GM10266 (cell line): ENCODE measurements around the gene SLC2A8.

Experiments used
- DNase-seq: peaks from one replicate; pipeline ENCODE4 v3.0.0; 2012; ENCODE audit errors: extremely low spot score
- TF ChIP-seq, protein P1 (sequence below): IDR thresholded peaks from 2 replicates; pipeline ENCODE4 v1.5.1; 2012; ENCODE audit warnings: mild to moderate bottlenecking, low read depth; ENCODE audit not compliant: control insufficient read depth, insufficient read depth; ENCODE audit errors: missing control alignments

SLC2A8 gene

DNA sequence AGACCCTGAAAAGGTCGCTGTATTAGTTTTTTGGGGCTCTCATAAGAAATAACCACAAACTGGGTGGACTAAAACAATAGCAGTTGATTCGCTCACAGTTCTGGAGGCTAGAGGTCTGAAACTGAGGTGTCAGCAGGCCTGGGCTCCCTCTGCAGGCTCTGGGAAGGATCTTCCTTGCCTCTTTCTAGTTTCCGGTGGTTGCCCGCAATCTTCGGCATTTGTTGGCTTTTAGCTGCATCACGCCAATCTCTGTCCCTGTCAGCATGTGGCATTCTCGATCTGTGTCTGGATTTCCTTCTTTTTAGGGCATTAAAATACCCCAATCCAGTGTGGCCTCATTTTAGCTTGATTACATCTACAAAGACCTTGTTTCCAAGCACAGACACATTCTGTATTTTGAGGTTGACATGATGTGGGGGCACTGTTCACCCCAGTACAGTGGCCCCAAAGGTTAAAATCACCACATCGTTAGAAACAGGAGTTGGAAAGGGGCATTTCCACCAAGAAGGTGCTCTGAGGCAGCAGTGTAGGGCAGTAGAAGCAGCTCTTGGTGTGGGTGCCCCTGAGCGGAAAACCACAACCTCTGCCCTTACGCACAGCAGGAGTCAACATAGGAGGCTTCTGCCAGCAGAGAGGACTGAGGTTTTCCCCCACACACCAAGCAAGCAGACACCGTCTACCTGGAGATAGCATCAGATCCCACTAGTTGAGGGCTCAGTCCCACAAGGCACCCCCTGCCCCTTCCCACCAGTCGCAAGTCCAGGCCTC lies 40.7 kb downstream of the SLC2A8 start:
- TF ChIP-seq, protein P1, sequence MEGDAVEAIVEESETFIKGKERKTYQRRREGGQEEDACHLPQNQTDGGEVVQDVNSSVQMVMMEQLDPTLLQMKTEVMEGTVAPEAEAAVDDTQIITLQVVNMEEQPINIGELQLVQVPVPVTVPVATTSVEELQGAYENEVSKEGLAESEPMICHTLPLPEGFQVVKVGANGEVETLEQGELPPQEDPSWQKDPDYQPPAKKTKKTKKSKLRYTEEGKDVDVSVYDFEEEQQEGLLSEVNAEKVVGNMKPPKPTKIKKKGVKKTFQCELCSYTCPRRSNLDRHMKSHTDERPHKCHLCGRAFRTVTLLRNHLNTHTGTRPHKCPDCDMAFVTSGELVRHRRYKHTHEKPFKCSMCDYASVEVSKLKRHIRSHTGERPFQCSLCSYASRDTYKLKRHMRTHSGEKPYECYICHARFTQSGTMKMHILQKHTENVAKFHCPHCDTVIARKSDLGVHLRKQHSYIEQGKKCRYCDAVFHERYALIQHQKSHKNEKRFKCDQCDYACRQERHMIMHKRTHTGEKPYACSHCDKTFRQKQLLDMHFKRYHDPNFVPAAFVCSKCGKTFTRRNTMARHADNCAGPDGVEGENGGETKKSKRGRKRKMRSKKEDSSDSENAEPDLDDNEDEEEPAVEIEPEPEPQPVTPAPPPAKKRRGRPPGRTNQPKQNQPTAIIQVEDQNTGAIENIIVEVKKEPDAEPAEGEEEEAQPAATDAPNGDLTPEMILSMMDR, result no peak
- no peak for DNase-seq

DNA sequence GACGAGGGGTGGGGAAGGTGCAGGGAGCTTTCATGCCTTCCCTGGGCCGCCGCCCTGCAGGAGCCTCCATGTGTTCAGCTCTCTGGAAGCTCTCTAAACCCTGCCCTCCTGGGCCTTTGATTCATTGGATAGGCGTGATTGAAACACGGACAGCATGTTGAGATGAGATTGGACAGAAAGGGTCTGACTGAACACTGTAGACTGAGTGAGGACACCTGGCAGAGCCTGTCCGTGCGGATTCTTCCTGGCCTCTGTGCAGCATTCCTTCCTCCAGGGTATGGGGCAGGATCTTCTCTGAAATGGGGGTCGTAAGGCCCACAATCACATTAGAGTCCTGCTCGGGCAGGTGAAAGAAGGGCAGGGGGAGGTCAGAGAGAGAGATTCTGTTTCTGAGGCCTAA lies 41.4 kb downstream of the SLC2A8 start:
- no peak for DNase-seq
- TF ChIP-seq, protein P1, result no peak

DNA sequence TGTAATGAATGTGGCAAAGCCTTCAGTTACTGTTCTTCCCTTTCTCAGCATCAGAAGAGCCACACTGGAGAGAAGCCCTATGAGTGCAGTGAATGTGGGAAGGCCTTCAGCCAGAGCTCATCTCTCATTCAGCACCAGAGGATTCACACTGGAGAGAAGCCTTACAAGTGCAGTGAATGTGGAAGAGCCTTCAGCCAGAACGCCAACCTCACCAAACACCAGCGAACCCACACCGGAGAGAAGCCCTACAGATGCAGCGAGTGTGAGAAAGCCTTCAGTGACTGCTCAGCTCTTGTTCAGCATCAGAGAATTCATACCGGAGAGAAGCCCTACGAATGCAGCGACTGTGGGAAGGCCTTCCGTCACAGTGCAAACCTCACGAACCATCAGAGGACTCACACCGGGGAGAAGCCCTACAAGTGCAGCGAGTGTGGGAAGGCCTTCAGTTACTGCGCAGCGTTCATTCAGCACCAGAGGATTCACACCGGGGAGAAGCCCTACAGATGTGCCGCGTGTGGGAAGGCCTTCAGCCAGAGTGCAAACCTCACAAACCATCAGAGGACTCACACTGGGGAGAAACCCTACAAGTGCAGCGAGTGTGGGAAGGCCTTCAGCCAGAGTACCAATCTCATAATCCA lies 47.4 kb downstream of the SLC2A8 start:
- TF ChIP-seq, protein P1, result no peak

DNA sequence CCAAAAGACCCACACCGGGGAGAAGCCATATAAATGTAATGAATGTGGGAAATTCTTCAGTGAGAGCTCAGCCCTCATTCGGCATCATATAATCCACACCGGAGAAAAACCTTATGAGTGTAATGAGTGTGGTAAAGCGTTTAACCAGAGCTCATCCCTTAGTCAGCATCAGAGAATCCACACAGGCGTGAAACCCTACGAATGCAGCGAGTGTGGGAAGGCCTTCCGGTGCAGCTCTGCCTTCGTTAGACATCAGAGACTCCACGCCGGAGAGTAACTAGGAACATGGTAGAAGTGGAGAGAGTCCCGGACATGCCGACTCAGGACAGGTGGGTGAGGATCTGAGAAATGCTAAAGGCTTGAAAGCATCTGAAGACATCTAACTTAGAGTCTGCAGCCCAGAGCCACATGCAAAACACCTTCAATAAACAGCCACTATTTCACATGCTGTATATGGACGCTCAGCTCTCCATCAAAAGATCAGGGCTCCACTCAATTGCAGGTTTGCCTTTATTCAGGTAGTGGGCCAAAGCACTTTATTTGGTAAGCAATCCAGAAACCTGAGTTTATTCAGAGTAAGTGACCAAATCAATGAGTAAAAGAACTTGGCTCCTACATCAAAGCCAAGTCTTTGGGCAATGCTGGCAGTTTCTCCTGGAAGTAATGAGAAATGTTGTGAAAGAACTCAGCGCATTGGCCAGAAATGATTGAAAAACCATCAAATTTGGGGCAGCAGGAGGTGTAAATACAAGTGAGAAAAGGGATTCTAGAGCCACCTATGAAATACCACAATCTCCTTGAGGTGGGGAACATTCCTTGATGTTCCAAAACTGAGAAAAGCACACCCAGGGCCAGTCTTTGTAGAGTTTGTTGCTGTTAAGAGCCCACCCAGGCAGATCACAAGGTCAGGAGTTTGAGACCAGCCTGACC lies 48.2 kb downstream of the SLC2A8 start:
- no peak for DNase-seq
- TF ChIP-seq, protein P1, result no peak

More for the DNA sequence above, 47.4 kb downstream of the SLC2A8 start:
- no peak for DNase-seq

DNA sequence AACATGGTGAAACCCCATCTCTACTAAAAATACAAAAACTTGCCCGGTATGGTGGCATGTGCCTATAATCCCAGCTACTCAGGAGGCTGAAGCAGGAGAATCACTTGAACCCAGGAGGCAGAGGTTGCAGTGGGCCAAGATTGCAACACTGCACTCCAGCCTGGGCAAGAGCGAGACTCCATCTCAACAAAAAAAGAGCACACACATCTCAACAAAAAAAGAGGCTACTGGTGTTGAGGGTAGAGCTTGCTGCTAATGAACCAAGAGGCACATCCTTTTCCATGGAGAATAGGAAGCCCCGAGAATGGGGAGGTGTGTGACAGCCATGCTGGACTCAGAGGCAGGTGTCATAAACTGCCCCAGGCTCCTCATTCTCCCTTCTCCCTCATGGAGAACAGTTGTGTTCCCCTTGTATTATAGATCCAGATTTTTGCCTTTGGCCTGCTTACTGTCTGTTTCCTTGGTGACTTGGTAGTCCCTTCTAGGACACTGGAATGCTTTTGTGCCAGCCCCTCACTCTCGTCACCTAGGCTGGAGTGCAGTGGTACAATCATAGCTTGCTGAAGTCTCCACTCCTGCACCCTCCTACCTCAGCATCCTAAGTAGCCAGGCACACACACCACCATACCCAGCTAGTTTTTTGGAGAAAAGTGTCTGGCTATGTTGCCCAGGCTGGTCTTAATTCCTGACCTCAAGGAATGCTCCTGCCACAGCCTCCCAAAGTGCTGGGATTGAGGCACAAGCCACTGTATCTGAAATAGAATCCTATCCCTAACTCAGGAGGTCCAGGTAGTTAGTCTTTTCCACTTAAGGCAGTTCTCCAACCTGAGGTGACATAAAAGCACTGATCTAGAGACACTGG lies 49.1 kb downstream of the SLC2A8 start:
- TF ChIP-seq, protein P1, result no peak
- no peak for DNase-seq

DNA sequence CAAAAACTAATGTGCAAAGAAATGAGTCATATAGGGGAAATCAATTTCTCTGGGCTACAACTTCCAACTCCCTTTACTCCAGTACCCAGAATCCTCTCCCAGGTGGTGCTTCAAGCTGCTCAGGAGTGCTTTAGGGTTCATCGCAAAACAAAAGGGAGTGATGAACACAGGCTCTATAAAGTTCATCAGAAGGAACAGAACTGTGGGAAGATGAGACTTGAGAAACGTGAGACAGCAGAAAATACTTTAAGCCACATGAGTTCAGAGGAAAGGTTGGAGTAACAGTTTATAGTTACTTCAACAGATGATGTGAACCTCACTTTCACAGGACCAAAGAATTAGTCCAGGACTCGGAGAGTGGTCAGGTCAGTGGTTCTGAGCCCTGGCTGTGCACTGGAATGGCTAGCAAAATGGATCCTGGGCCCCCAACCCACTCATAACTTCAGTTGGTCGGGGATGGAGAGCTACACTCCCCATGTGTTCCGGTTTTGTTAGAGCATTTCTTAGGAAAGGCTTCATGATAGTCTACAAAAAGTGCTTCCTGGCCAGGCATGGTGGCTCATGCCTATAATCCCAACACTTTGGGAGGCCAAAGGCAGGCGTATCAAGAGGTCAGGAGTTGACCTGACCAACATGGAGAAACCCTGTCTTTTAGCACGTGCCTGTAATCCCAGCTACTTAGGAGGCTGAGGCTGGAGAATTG lies 49.9 kb downstream of the SLC2A8 start:
- no peak for DNase-seq

More for the DNA sequence above, 49.9 kb downstream of the SLC2A8 start:
- TF ChIP-seq, protein P1, result no peak
